H1 (cell line): Measurements from ENCODE around the gene SSR2. TPM values are rescaled to one million over a fixed set of nuclear protein-coding genes. Genes with fewer than 3 reads are reported as not detected.
"Not testable (repeated sequence)": the region's sequence is repeated elsewhere in the genome, so short reads cannot be mapped to it uniquely, and the experiment has no call there.

Source experiments
- CTCF ChIA-PET: fragments of 300-600 bp; sonication (Branson Sonifier 250); formaldehyde crosslinking; loops from one replicate; lab custom pipeline; 2021; ENCODE audit not compliant: partially characterized antibody; lab: Charles Lee
- POLR2A ChIA-PET: fragments of 300-600 bp; sonication (Branson Sonifier 250); formaldehyde crosslinking; loops from one replicate; lab custom pipeline; 2021; ENCODE audit warnings: inconsistent platforms; ENCODE audit not compliant: partially characterized antibody; lab: Charles Lee
- DNase-seq, 2 experiments: peaks; one replicate each; pipeline versions ENCODE4 v3.0.0 to v3.0.0-alpha.2; 2010 to 2022; ENCODE audit warnings: low spot score in 2 of 2, low read depth in 1 of 2, mixed read lengths in 1 of 2
- FAIRE-seq: peaks from 2 replicates; lab custom pipeline; 2011; peaks lifted over from hg19 to GRCh38; lab: Jason Lieb, UNC
- H2AFZ ChIP-seq: 2 replicates; pipeline ENCODE4 v1.8.1; 2012; ENCODE audit warnings: low read length, inconsistent platforms
- H2AK5ac ChIP-seq: 2 replicates; pipeline ENCODE4 v1.6.1; 2013; ENCODE audit warnings: low read depth, low read length
- H2BK120ac ChIP-seq: replicated peaks from 2 replicates; pipeline ENCODE3; 2013; ENCODE audit warnings: low read depth, low read length, inconsistent platforms
- H2BK12ac ChIP-seq: 2 replicates; pipeline ENCODE4 v1.6.1; 2013; ENCODE audit warnings: low read depth, low read length
- H2BK15ac ChIP-seq: 2 replicates; pipeline ENCODE4 v1.6.1; 2013; ENCODE audit warnings: low read length
- H2BK20ac ChIP-seq: 2 replicates; pipeline ENCODE4 v1.6.1; 2013; ENCODE audit warnings: low read length
- H2BK5ac ChIP-seq: 2 replicates; pipeline ENCODE4 v1.6.1; 2013; ENCODE audit warnings: low read depth, low read length
- H3K14ac ChIP-seq: 2 replicates; pipeline ENCODE4 v1.6.1; 2013; ENCODE audit warnings: inconsistent platforms; ENCODE audit not compliant: insufficient read length
- H3K18ac ChIP-seq: 2 replicates; pipeline ENCODE4 v1.6.1; 2013; ENCODE audit warnings: low read length; ENCODE audit errors: extremely low read depth
- H3K23ac ChIP-seq: 2 replicates; pipeline ENCODE4 v1.6.1; 2013; ENCODE audit warnings: inconsistent platforms; ENCODE audit not compliant: insufficient read length
- H3K23me2 ChIP-seq: 2 replicates; pipeline ENCODE4 v1.6.1; 2013; ENCODE audit warnings: low read depth, low read length
- H3K27ac ChIP-seq: 2 replicates; pipeline ENCODE4 v1.6.1; 2011; ENCODE audit warnings: low read depth, low read length, inconsistent platforms
- H3K27me3 ChIP-seq, 4 experiments: replicated peaks in 1 of 4; 1 replicate in 1 of 4; 2 replicates in 3 of 4; pipeline versions ENCODE4 v1.6.1 to v1.8.1; 2011 to 2013; ENCODE audit warnings: low read length in 3 of 4, mild to moderate bottlenecking in 3 of 4, inconsistent platforms in 2 of 4, mixed read lengths in 2 of 4, moderate library complexity in 1 of 4; ENCODE audit not compliant: control insufficient read depth in 3 of 4, insufficient read depth in 3 of 4; ENCODE audit errors: extremely low read depth in 1 of 4
- H3K36me3 ChIP-seq, 4 experiments: 2 replicates each; pipeline versions ENCODE4 v1.6.1 to v1.8.1; 2011 to 2013; ENCODE audit warnings: mild to moderate bottlenecking in 4 of 4, low read length in 3 of 4, moderate library complexity in 2 of 4, control low read depth in 1 of 4, inconsistent platforms in 1 of 4; ENCODE audit not compliant: insufficient read depth in 4 of 4, control insufficient read depth in 2 of 4
- H3K4ac ChIP-seq: replicated peaks from 2 replicates; pipeline ENCODE3; 2013; ENCODE audit warnings: low read length, low read depth, mixed read lengths, inconsistent platforms; ENCODE audit not compliant: insufficient read length
- H3K4me1 ChIP-seq, 4 experiments: replicated peaks in 1 of 4; 1 replicate in 1 of 4; 2 replicates in 3 of 4; pipeline versions ENCODE4 v1.6.1 to v1.8.1; 2011 to 2013; ENCODE audit warnings: low read length in 3 of 4, inconsistent platforms in 2 of 4, mixed read lengths in 1 of 4; ENCODE audit not compliant: insufficient read depth in 4 of 4, control insufficient read depth in 3 of 4
- H3K4me2 ChIP-seq, 2 experiments: 2 replicates each; pipeline versions ENCODE4 v1.6.1 to v1.8.1; 2011 to 2013; ENCODE audit warnings: low read depth in 2 of 2, low read length in 2 of 2, control low read depth in 1 of 2, inconsistent platforms in 1 of 2, mild to moderate bottlenecking in 1 of 2; ENCODE audit not compliant: insufficient read depth in 1 of 2
- H3K4me3 ChIP-seq, 4 experiments: fragments of 200-600, 300-600 bp in 1 of 4; sonication (generic), shearing (Covaris generic), sonication (Bioruptor Twin) in 1 of 4; 2 replicates each; pipeline versions ENCODE4 v1.5.1 to v1.8.1; 2011 to 2016; ENCODE audit warnings: low read length in 4 of 4, low read depth in 3 of 4, control low read depth in 2 of 4, inconsistent platforms in 2 of 4, mild to moderate bottlenecking in 2 of 4, mixed read lengths in 1 of 4, moderate library complexity in 1 of 4; ENCODE audit not compliant: insufficient read depth in 2 of 4; ENCODE audit errors: extremely low read depth in 1 of 4
- H3K56ac ChIP-seq: replicated peaks from 2 replicates; pipeline ENCODE3; 2013; ENCODE audit warnings: low read depth, mild to moderate bottlenecking, mixed read lengths, low read length, inconsistent platforms; ENCODE audit not compliant: insufficient read length
- H3K79me1 ChIP-seq: 2 replicates; pipeline ENCODE4 v1.6.1; 2013; ENCODE audit warnings: low read depth, low read length, control low read depth
- H3K79me2 ChIP-seq, 2 experiments: 2 replicates each; pipeline versions ENCODE4 v1.6.1 to v1.8.1; 2012 to 2013; ENCODE audit warnings: low read length in 2 of 2, mild to moderate bottlenecking in 2 of 2, inconsistent platforms in 1 of 2; ENCODE audit not compliant: insufficient read depth in 2 of 2, control insufficient read depth in 1 of 2
- H3K9ac ChIP-seq, 4 experiments: replicated peaks in 1 of 4; 1 replicate in 1 of 4; 2 replicates in 3 of 4; pipeline versions ENCODE4 v1.6.1 to v1.8.1; 2011 to 2013; ENCODE audit warnings: low read depth in 3 of 4, low read length in 3 of 4, control low read depth in 2 of 4, mild to moderate bottlenecking in 2 of 4, moderate library complexity in 2 of 4, inconsistent platforms in 1 of 4; ENCODE audit errors: extremely low read depth in 1 of 4
- H3K9me3 ChIP-seq, 2 experiments: 2 replicates each; pipeline versions ENCODE4 v1.6.1 to v1.8.1; 2012 to 2013; ENCODE audit warnings: mild to moderate bottlenecking in 2 of 2, moderate library complexity in 2 of 2, control low read depth in 1 of 2, inconsistent platforms in 1 of 2, low read depth in 1 of 2, low read length in 1 of 2, mixed read lengths in 1 of 2; ENCODE audit not compliant: insufficient read depth in 2 of 2
- H4K20me1 ChIP-seq, 2 experiments: replicated peaks in 1 of 2; 2 replicates each; pipeline versions ENCODE3 to v1.8.1; 2011 to 2013; ENCODE audit warnings: inconsistent platforms in 2 of 2, low read length in 2 of 2, mild to moderate bottlenecking in 1 of 2; ENCODE audit not compliant: insufficient read depth in 2 of 2, control insufficient read depth in 1 of 2
- H4K5ac ChIP-seq: 2 replicates; pipeline ENCODE4 v1.6.1; 2013; ENCODE audit warnings: low read length, low read depth, mixed read lengths, inconsistent platforms; ENCODE audit not compliant: insufficient read length
- H4K8ac ChIP-seq: 2 replicates; pipeline ENCODE4 v1.8.0; 2013; ENCODE audit warnings: mild to moderate bottlenecking, moderate library complexity, low read length, inconsistent platforms; ENCODE audit not compliant: insufficient read depth; ENCODE audit errors: extremely low read depth
- H4K91ac ChIP-seq: replicated peaks from 2 replicates; pipeline ENCODE3; 2013; ENCODE audit warnings: low read length, mixed read lengths, inconsistent platforms; ENCODE audit not compliant: insufficient read length
- WGBS, 2 experiments: shearing (Covaris generic) in 1 of 2; methylation state at CpG; one replicate each; pipeline versions ENCODE4 v1.1.6 to v1.1.7; 2013 to 2015; ENCODE audit warnings: low lambda C conversion rate in 2 of 2, mixed read lengths in 2 of 2, inconsistent platforms in 1 of 2, low coverage in 1 of 2, missing lambda C conversion rate in 1 of 2; ENCODE audit not compliant: insufficient replicate concordance in 2 of 2, insufficient coverage in 1 of 2, insufficient read length in 1 of 2; ENCODE audit errors: extremely low coverage in 1 of 2, missing lambda C conversion rate in 1 of 2; 5-methylcytosine and 5-hydroxymethylcytosine counted together
- polyA plus RNA-seq, 7 experiments: library from polyadenylated mRNA; depleted of rRNA in 3 of 7; stranded (reverse) in 5 of 7; unstranded in 2 of 7; fragments of >200 nt in 5 of 7; fragments of 200-250 nt in 2 of 7; gene quantifications; 1 replicate in 5 of 7; 2 replicates in 1 of 7; 4 replicates in 1 of 7; pipeline versions ENCODE4 v1.2.1 to v1.2.3, GENCODE V29; 2011 to 2013; ENCODE audit warnings: missing spikeins in 2 of 7, mixed read lengths in 2 of 7
- total RNA-seq: library from RNA; stranded (reverse); fragmentation: NEBNext Ultra II Directional; extraction: Animal tissue kit (Norgen Biotek cat#: 25700); gene quantifications from 2 replicates; pipeline ENCODE4 v1.2.1, GENCODE V29; 2021

SSR2 gene
- total and polyA plus RNA-seq, 2 of the 8 experiments (the other 6 are each of a cell fraction or from before 2014, with no cell fraction given), result 190 to 648 TPM

DNA sequence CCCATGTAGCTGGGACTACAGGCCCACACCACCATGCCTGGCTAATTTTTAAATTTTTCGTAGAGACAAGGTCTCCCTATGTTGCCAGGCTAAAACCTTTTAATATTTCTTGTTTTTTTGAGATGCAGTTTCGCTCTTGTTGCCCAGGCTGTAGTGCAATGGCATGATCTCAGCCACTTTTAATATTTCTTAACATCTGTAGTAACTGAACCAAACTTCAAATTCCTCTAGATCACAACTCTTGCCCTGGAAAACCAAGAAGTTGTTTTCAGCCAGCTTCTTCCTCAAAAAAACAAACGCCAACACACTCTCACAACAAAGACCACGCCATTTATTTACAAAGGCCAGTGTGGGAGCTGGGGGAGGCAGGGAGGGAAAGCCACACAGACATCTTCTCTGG, 14.2 kb upstream of the SSR2 start:
- 92% methylated on average over 4 of the region's 4 CpGs; no CpG with 5 or more reads in 1 of the 2 experiments for WGBS, 2 experiments
- ChIA-PET CTCF (interaction anchor here (3.6 to 6.2 kb wide), 2 partner anchors 9 to 15 kb away, joined by 12 to 30 read pairs; no protein-coding TSS in a partner anchor), POLR2A (interaction anchor here (0.6 kb wide), 1 partner anchor 557 kb away, joined by 3 read pairs; no protein-coding TSS in a partner anchor)

More for the DNA sequence above, 14.2 kb upstream of the SSR2 start:
- not testable (repeated sequence) for H2BK15ac ChIP-seq, H3K27ac ChIP-seq, H3K23ac ChIP-seq, H4K8ac ChIP-seq, H3K4me1 ChIP-seq, H3K4ac ChIP-seq, FAIRE-seq, H3K4me3 ChIP-seq, H3K18ac ChIP-seq, H2BK120ac ChIP-seq, H3K14ac ChIP-seq, H4K5ac ChIP-seq, H3K9me3 ChIP-seq, H4K20me1 ChIP-seq, H3K23me2 ChIP-seq, H3K9ac ChIP-seq, H3K4me2 ChIP-seq, H2AFZ ChIP-seq, H2AK5ac ChIP-seq, H2BK20ac ChIP-seq, H2BK12ac ChIP-seq, DNase-seq, H2BK5ac ChIP-seq, H3K79me1 ChIP-seq, H3K56ac ChIP-seq, H4K91ac ChIP-seq, H3K79me2 ChIP-seq, H3K27me3 ChIP-seq
- peaks cover 0 to 11% (median 0%) of the 10 kb centered on the region in 4 experiments; a peak in 5 of 8 replicates for H3K36me3 ChIP-seq
